K562 (cell line): ENCODE data around the gene GAB2. TPM values are rescaled to one million over a fixed set of nuclear protein-coding genes. Genes with fewer than 3 reads are reported as not detected.

Source experiments
- ATAC-seq: fragments of 200-7000 bp; cut with Tn5 transposase; 3 replicates; pipeline ENCODE4 v1.9.1; 2020; ENCODE audit warnings: moderate library complexity
- BruUV-seq: library from RNA; stranded (reverse); fragments of 400-500 nt; replicated peaks from 2 replicates; lab custom pipeline; 2021; lab: Mats Ljungman, UMichigan
- CTCF ChIA-PET: fragments of 300-600 bp; formaldehyde crosslinking; extraction: SDS; loops from one replicate; lab custom pipeline; 2021; ENCODE audit warnings: low intra/inter-chr PET ratio; lab: Yijun Ruan, JAX
- POLR2A ChIA-PET: fragments of 300-600, 350-650 bp; sonication (Branson Sonifier 250); formaldehyde crosslinking; extraction: SDS; loops from one replicate; lab custom pipeline; 2021; ENCODE audit warnings: antibody characterized with exemption, inconsistent platforms; lab: Yijun Ruan, JAX
- DNase-seq, 4 experiments: peaks; one replicate each; pipeline versions ENCODE4 v3.0.0 to v3.0.0-alpha.2; 2011 to 2018; ENCODE audit warnings: low spot score in 3 of 4, mixed read lengths in 3 of 4; ENCODE audit errors: extremely low read depth in 1 of 4
- FAIRE-seq: peaks from 2 replicates; lab custom pipeline; 2011; peaks lifted over from hg19 to GRCh38; lab: Jason Lieb, UNC
- H2AFZ ChIP-seq: 2 replicates; pipeline ENCODE4 v1.6.0; 2011; ENCODE audit warnings: low read depth, low read length, control low read depth, inconsistent platforms
- H3K27ac ChIP-seq: fragments of 200-600 bp; 3 replicates; pipeline ENCODE4 v1.8.0; 2011; ENCODE audit warnings: low read depth, mild to moderate bottlenecking, control low read depth, inconsistent platforms, low read length, moderate library complexity, mixed read lengths; ENCODE audit errors: extremely low read depth
- H3K27me3 ChIP-seq, 2 experiments: fragments of 300-600 bp in 1 of 2; 2 replicates in 1 of 2; 3 replicates in 1 of 2; pipeline versions ENCODE4 v1.6.0 to v1.8.0; 2011; ENCODE audit warnings: inconsistent platforms in 2 of 2, low read length in 2 of 2, mild to moderate bottlenecking in 1 of 2, mixed read lengths in 1 of 2, moderate library complexity in 1 of 2; ENCODE audit not compliant: control insufficient read depth in 2 of 2, insufficient read depth in 2 of 2
- H3K36me3 ChIP-seq: fragments of 300-600 bp; 3 replicates; pipeline ENCODE4 v1.8.0; 2011; ENCODE audit warnings: mild to moderate bottlenecking, low read length, inconsistent platforms; ENCODE audit not compliant: control insufficient read depth, insufficient read depth
- H3K4me1 ChIP-seq, 2 experiments: fragments of 200-600 bp in 1 of 2; replicated peaks in 1 of 2; 2 replicates in 1 of 2; 3 replicates in 1 of 2; pipeline versions ENCODE4 v1.5.1 to v1.8.0; 2011; ENCODE audit warnings: inconsistent platforms in 2 of 2, low read length in 2 of 2, mild to moderate bottlenecking in 1 of 2, mixed read lengths in 1 of 2, moderate library complexity in 1 of 2; ENCODE audit not compliant: control insufficient read depth in 2 of 2, insufficient read depth in 2 of 2
- H3K4me2 ChIP-seq: 2 replicates; pipeline ENCODE4 v1.6.1; 2011; ENCODE audit warnings: low read length, control low read depth, inconsistent platforms, mixed read lengths; ENCODE audit not compliant: insufficient read depth
- H3K4me3 ChIP-seq: fragments of 200-600 bp; sonication (generic), shearing (Covaris generic); 2 replicates; pipeline ENCODE4 v1.5.1; 2016; ENCODE audit warnings: control low read depth, inconsistent platforms
- H3K79me2 ChIP-seq: fragments of 200-600 bp; 3 replicates; pipeline ENCODE4 v1.8.0; 2011; ENCODE audit warnings: low read length, inconsistent platforms; ENCODE audit not compliant: control insufficient read depth, insufficient read depth
- H3K9ac ChIP-seq, 2 experiments: 2 replicates each; pipeline versions ENCODE4 v1.6.0 to v1.6.1; 2011; ENCODE audit warnings: low read depth in 2 of 2, low read length in 2 of 2, control low read depth in 1 of 2, inconsistent platforms in 1 of 2, mild to moderate bottlenecking in 1 of 2, mixed read lengths in 1 of 2; ENCODE audit not compliant: insufficient read depth in 1 of 2
- H3K9me1 ChIP-seq: one replicate; pipeline ENCODE4 v1.6.0; 2011; ENCODE audit warnings: inconsistent platforms, mild to moderate bottlenecking, low read length, moderate library complexity; ENCODE audit not compliant: control insufficient read depth, insufficient read depth
- H3K9me3 ChIP-seq: replicated peaks from 2 replicates; pipeline ENCODE4 v1.5.1; 2011; ENCODE audit warnings: low read depth, low read length, inconsistent platforms; ENCODE audit not compliant: control insufficient read depth, insufficient read depth
- H4K20me1 ChIP-seq: replicated peaks from 2 replicates; pipeline ENCODE4 v1.6.1; 2011; ENCODE audit warnings: low read length, inconsistent platforms, mixed read lengths; ENCODE audit not compliant: control insufficient read depth, insufficient read depth
- COPS2 ChIP-seq: fragments of 450-650 bp; conservative IDR thresholded peaks from 2 replicates; pipeline ENCODE4 v1.6.1; 2016; ENCODE audit warnings: mild to moderate bottlenecking, moderate library complexity
- E2F3 ChIP-seq: fragments of 250-450 bp; sonication (Bioruptor Pico); IDR thresholded peaks from 2 replicates; pipeline ENCODE4 v1.4.0; 2020; ENCODE audit warnings: mild to moderate bottlenecking
- ETS2 ChIP-seq: IDR thresholded peaks from 2 replicates; pipeline ENCODE4 v1.6.1; 2016; ENCODE audit warnings: borderline replicate concordance, missing genetic modification characterization, mild to moderate bottlenecking, moderate library complexity, missing compliant biosample characterization; ENCODE audit not compliant: poor library complexity, severe bottlenecking
- FUS ChIP-seq: fragments of 200-400 bp; formaldehyde crosslinking; optimal IDR thresholded peaks from 2 replicates; pipeline ENCODE3; 2017; ENCODE audit warnings: low read depth, low read length
- HOXB6 ChIP-seq: fragments of 250-450 bp; sonication (Bioruptor Pico); IDR thresholded peaks from 2 replicates; pipeline ENCODE4 v1.5.1; 2022; ENCODE audit warnings: mild to moderate bottlenecking, borderline replicate concordance
- JUND ChIP-seq, 2 experiments: IDR thresholded peaks; 2 replicates in 1 of 2; 3 replicates in 1 of 2; pipeline ENCODE4 v1.6.1; 2011; ENCODE audit warnings: borderline replicate concordance in 2 of 2, low read depth in 2 of 2, low read length in 2 of 2, improper control_type of control experiment in 1 of 2, missing biosample characterization in 1 of 2, missing genetic modification characterization in 1 of 2, missing genetic modification reagents in 1 of 2
- KLF13 ChIP-seq: fragments of 450-650 bp; IDR thresholded peaks from 2 replicates; pipeline ENCODE4 v1.6.1; 2016; ENCODE audit warnings: missing genetic modification characterization, low read depth, mild to moderate bottlenecking, missing compliant biosample characterization, moderate library complexity, borderline replicate concordance
- MAFG ChIP-seq: fragments of 450-650 bp; conservative IDR thresholded peaks from 2 replicates; pipeline ENCODE4 v1.6.1; 2016; ENCODE audit warnings: missing genetic modification characterization, missing compliant biosample characterization
- NR2C1 ChIP-seq, 2 experiments: fragments of 450-650 bp; IDR thresholded peaks; 2 replicates each; pipeline ENCODE4 v1.6.1; 2017; ENCODE audit warnings: mild to moderate bottlenecking in 2 of 2, antibody characterized with exemption in 1 of 2, inconsistent platforms in 1 of 2, missing compliant biosample characterization in 1 of 2, missing genetic modification characterization in 1 of 2
- POLR2A ChIP-seq: fragments of 450-650 bp; conservative IDR thresholded peaks from 2 replicates; pipeline ENCODE4 v1.6.1; 2016
- RBBP5 ChIP-seq: fragments of 200-600 bp; sonication (generic); IDR thresholded peaks from 2 replicates; pipeline ENCODE4 v1.6.1; 2012; ENCODE audit warnings: borderline replicate concordance, mild to moderate bottlenecking, low read length, control low read depth, inconsistent platforms; ENCODE audit not compliant: insufficient read depth, poor library complexity, severe bottlenecking
- SAFB2 ChIP-seq: fragments of 200-400 bp; formaldehyde crosslinking; IDR thresholded peaks from 2 replicates; pipeline ENCODE4 v1.6.1; 2018; ENCODE audit warnings: borderline replicate concordance, low read length, low read depth, moderate library complexity; ENCODE audit not compliant: severe bottlenecking
- TAL1 ChIP-seq: fragments of 450-650 bp; IDR thresholded peaks from 2 replicates; pipeline ENCODE4 v1.6.1; 2016; ENCODE audit warnings: mild to moderate bottlenecking
- TCFL5 ChIP-seq: fragments of 250-450 bp; sonication (Bioruptor Pico); conservative IDR thresholded peaks from 2 replicates; pipeline ENCODE4 v1.6.1; 2021; ENCODE audit warnings: mild to moderate bottlenecking, moderate library complexity, matching md5 sums
- ZKSCAN3 ChIP-seq: fragments of 250-450 bp; sonication (Bioruptor Pico); IDR thresholded peaks from 2 replicates; pipeline ENCODE4 v1.4.0; 2020
- ZNF197 ChIP-seq: fragments of 200-800 bp; sonication (Bioruptor generic); IDR thresholded peaks from 2 replicates; pipeline ENCODE4 v1.6.1; 2016; ENCODE audit warnings: low read depth, missing genetic modification characterization, missing compliant biosample characterization
- WGBS: fragments of 100-300 bp; shearing (Covaris generic); methylation state at CpG from one replicate; pipeline ENCODE4 v1.1.6; 2016; ENCODE audit warnings: low coverage, mixed read lengths; ENCODE audit not compliant: insufficient coverage; ENCODE audit errors: missing lambda C conversion rate; 5-methylcytosine and 5-hydroxymethylcytosine counted together
- in situ Hi-C: fragments of 300-500 bp; cut with MboI; formaldehyde crosslinking; loops from 4 replicates; pipeline ENCODE4 v1.15.0; 2018; ENCODE audit warnings: inconsistent platforms, mixed read lengths
- intact Hi-C: fragments of 100-400 bp; cut with micrococcal nuclease; formaldehyde crosslinking; loops from 2 replicates; pipeline ENCODE4 v1.14.2; 2022
- polyA plus RNA-seq, 8 experiments: library from polyadenylated mRNA; depleted of rRNA in 4 of 8; stranded (reverse) in 5 of 8; unstranded in 3 of 8; fragments of >200 nt; fragmentation: Nextera tagmentation in 2 of 8; fragmentation: Illumina TruSeq in 1 of 8; extraction: Ambion mirVana in 2 of 8; extraction: Trizol in 1 of 8; gene quantifications; 2 replicates each; pipeline versions ENCODE4 v1.2.1 to v1.2.3, GENCODE V29; 2011 to 2014; ENCODE audit warnings: inconsistent platforms in 1 of 8, missing spikeins in 1 of 8
- total RNA-seq, 7 experiments: library from RNA; depleted of rRNA in 6 of 7; stranded (reverse); fragments of >200 nt in 6 of 7; fragmentation: Illumina TruSeq in 2 of 7; extraction: Trizol in 2 of 7; gene quantifications; 2 replicates each; pipeline versions ENCODE4 v1.2.1 to v1.2.3, GENCODE V29; 2011 to 2021; ENCODE audit warnings: low replicate concordance in 1 of 7
- TF ChIP-seq, protein P1 (sequence below): fragments of 250-450 bp; sonication (Bioruptor Pico); IDR thresholded peaks from 2 replicates; pipeline ENCODE4 v1.4.0; 2020; ENCODE audit warnings: borderline replicate concordance
- TF ChIP-seq, protein P2 (sequence below): fragments of 250-450 bp; sonication (Bioruptor Pico); IDR thresholded peaks from 2 replicates; pipeline ENCODE4 v1.4.0; 2020; ENCODE audit warnings: mild to moderate bottlenecking, moderate library complexity

Gene GAB2
- total and polyA plus RNA-seq, 9 of the 15 experiments (the other 6 are each of a cell fraction or from before 2014, with no cell fraction given): 2.3 to 35.2 (median 16.1) TPM

DNA sequence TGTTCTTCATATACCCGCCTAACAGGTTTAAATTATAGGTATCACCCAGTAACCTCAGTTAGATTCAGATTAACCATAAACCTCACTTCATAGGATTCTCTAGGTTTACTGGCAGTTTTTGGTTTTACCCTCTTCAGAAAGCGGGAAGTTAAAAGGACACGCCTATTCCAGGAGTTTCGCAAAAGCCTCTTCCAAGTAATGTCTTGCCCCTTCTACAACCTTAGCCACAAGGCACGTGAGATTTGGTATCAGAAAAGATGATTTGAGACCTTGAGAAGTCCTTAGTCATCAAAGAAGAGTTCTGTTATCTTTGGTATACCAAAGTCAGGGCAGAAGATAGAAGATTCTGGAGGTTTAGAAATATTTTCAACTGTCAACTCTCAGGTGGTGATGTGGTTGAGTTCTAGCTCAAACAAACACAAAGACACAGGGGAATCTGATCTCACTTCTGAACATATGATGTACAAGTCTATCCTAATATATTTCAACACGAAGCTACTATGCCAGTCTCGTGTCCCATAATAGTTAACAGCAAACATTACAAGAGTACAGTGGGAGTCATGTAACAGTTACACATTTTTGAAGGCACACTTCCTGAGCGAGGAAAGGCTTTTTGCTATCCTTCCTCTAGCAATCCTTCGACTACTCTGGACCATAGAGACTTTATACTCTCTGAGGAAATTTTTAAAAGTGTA is 125.4 kb downstream of the GAB2 start:
- no peaks in the 10 kb centered on the region for H3K9me1 ChIP-seq
- peak overlapping the region; percentile 80 for H3K27ac ChIP-seq
- peaks cover 14 to 68% of the 10 kb centered on the region in 2 experiments for H3K4me1 ChIP-seq
- in situ Hi-C loops: no loop called here
- H3K4me3 ChIP-seq: no peak overlapping the region
- FAIRE-seq (peak; percentile 84), ATAC-seq (peak; percentile 68), DNase-seq (peak; percentile 51 to 95 (median 64))
- ChIA-PET POLR2A (interaction anchor here (0.6 to 1.8 kb wide), 10 partner anchors 11 to 126 kb away, joined by 3 to 8 read pairs (median 4); partner anchors contain the start of gene GAB2), CTCF (no interaction called here)
- peak overlapping the region; percentile 27; the same call in 1 of the 2 replicates for H2AFZ ChIP-seq
- H3K27me3 ChIP-seq: no peaks in the 10 kb centered on the region
- BruUV-seq: no TSS peak
- H3K4me2 ChIP-seq: peak overlapping the region; percentile 43
- no peaks in the 10 kb centered on the region; the same call in 1 of the 2 replicates for H3K9me3 ChIP-seq
- H3K9ac ChIP-seq: peak overlapping the region in 1 of 2 experiments; percentile 64; a peak in 2 of 4 replicates
- 2% methylated on average over 9 of the region's 9 CpGs for WGBS
- peaks cover 3% of the 10 kb centered on the region; the same call in 2 of the 3 replicates for H3K36me3 ChIP-seq
- intact Hi-C loops: loop anchor here (2.0 to 10.0 kb wide), 3 partner anchors 27 to 273 kb away; no protein-coding TSS in a partner anchor
- H3K79me2 ChIP-seq: peaks cover 70% of the 10 kb centered on the region
- H4K20me1 ChIP-seq: no peaks in the 10 kb centered on the region
- TF ChIP-seq KLF13 (0 out of 2 replicates have a peak, but pooled peaks have one; percentile 45), TCFL5 (no peak; the same call in none of the 2 replicates), SAFB2 (no peak), JUND (IDR thresholded peaks at IDR 0.05; ENCODE audit: borderline replicate concordance, low read depth, low read length) (peak; percentile 83), JUND (tag; IDR thresholded peaks at IDR 0.05; ENCODE audit: borderline replicate concordance, low read depth, low read length) (peak; percentile 88; the same call in 2 of the 3 replicates), FUS (no peak), NR2C1 (IDR thresholded peaks at IDR 0.05) (no peak), NR2C1 (tag; IDR thresholded peaks at IDR 0.05) (peak; percentile 73), ZNF197 (CRISPR knock-in tag) (0 out of 2 replicates have a peak, but pooled peaks have one; percentile 12), COPS2 (no peak), MAFG (tag) (peak; percentile 90), TAL1 (peak; percentile 59; the same call in 1 of the 2 replicates), E2F3 (CRISPR knock-in tag) (no peak), RBBP5 (no peak), POLR2A (no peak), HOXB6 (CRISPR knock-in tag) (no peak), ZKSCAN3 (CRISPR knock-in tag) (no peak), ETS2 (tag) (no peak)
- TF ChIP-seq, protein P1, sequence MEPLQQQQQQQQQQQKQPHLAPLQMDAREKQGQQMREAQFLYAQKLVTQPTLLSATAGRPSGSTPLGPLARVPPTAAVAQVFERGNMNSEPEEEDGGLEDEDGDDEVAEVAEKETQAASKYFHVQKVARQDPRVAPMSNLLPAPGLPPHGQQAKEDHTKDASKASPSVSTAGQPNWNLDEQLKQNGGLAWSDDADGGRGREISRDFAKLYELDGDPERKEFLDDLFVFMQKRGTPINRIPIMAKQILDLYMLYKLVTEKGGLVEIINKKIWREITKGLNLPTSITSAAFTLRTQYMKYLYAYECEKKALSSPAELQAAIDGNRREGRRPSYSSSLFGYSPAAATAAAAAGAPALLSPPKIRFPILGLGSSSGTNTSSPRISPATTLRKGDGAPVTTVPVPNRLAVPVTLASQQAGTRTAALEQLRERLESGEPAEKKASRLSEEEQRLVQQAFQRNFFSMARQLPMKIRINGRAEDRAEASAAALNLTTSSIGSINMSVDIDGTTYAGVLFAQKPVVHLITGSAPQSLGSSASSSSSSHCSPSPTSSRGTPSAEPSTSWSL: no peak
- TF ChIP-seq, protein P2, sequence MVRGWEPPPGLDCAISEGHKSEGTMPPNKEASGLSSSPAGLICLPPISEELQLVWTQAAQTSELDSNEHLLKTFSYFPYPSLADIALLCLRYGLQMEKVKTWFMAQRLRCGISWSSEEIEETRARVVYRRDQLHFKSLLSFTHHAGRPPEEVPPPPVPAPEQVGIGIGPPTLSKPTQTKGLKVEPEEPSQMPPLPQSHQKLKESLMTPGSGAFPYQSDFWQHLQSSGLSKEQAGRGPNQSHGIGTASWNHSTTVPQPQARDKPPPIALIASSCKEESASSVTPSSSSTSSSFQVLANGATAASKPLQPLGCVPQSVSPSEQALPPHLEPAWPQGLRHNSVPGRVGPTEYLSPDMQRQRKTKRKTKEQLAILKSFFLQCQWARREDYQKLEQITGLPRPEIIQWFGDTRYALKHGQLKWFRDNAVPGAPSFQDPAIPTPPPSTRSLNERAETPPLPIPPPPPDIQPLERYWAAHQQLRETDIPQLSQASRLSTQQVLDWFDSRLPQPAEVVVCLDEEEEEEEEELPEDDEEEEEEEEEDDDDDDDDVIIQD: no peak
